ENCODE results near the gene TASOR2.
A peak's percentile ranks its signal among the peaks of the same experiment; 100 is the strongest.

TASOR2 gene

GRCh38 chr10:5684318-5684970, at the start of gene TASOR2:
Gene TASOR2, plus strand, starts transcription at chr10:5684838. Its CDS starts 35,805 bp downstream, at chr10:5720643.
- peak; percentile 96 for DNase-seq (ENCODE audit: low read depth in 2 of 2)

- DNase-seq (ENCODE audit: low read depth in 2 of 2), result no peak
These were observed 49.7 kb upstream of the TASOR2 start for GRCh38 chr10:5634918-5635317.

- DNase-seq (ENCODE audit: low read depth in 2 of 2), result no peak
These were observed 46.1 kb upstream of the TASOR2 start for GRCh38 chr10:5638494-5638893.

- no peak for DNase-seq (ENCODE audit: low read depth in 2 of 2)
These were observed 45.6 kb upstream of the TASOR2 start for GRCh38 chr10:5639066-5639465.

GRCh38 chr10:5640036-5640435, 44.6 kb upstream of the TASOR2 start:
- DNase-seq (ENCODE audit: low read depth in 2 of 2), result no peak

- no peak for DNase-seq (ENCODE audit: low read depth in 2 of 2)
These were observed 44.1 kb upstream of the TASOR2 start for GRCh38 chr10:5640501-5640900.

- no peak for DNase-seq (ENCODE audit: low read depth in 2 of 2)
These were observed 43.1 kb upstream of the TASOR2 start for GRCh38 chr10:5641501-5641900.

- no peak for DNase-seq (ENCODE audit: low read depth in 2 of 2)
These were observed 41.1 kb upstream of the TASOR2 start for GRCh38 chr10:5643346-5644067.

- no peak for DNase-seq (ENCODE audit: low read depth in 2 of 2)
These were observed 39.7 kb upstream of the TASOR2 start for GRCh38 chr10:5644930-5645329.

GRCh38 chr10:5645375-5645774, 39.3 kb upstream of the TASOR2 start:
- DNase-seq (ENCODE audit: low read depth in 2 of 2), result no peak

- DNase-seq (ENCODE audit: low read depth in 2 of 2), result no peak
These were observed 38.6 kb upstream of the TASOR2 start for GRCh38 chr10:5645944-5646617.

- no peak for DNase-seq (ENCODE audit: low read depth in 2 of 2)
These were observed 37.0 kb upstream of the TASOR2 start for GRCh38 chr10:5647507-5648240.

- no peak for DNase-seq (ENCODE audit: low read depth in 2 of 2)
These were observed 35.9 kb upstream of the TASOR2 start for GRCh38 chr10:5648494-5649457.

GRCh38 chr10:5649746-5650145, 34.9 kb upstream of the TASOR2 start:
- no peak for DNase-seq (ENCODE audit: low read depth in 2 of 2)

GRCh38 chr10:5650664-5651387, 33.8 kb upstream of the TASOR2 start:
- DNase-seq (ENCODE audit: low read depth in 2 of 2), result no peak

- DNase-seq (ENCODE audit: low read depth in 2 of 2), result no peak
These were observed 33.3 kb upstream of the TASOR2 start for GRCh38 chr10:5651388-5651764.

- no peak for DNase-seq (ENCODE audit: low read depth in 2 of 2)
These were observed 31.9 kb upstream of the TASOR2 start for GRCh38 chr10:5652746-5653145.

GRCh38 chr10:5654218-5654755, 30.4 kb upstream of the TASOR2 start:
- DNase-seq (ENCODE audit: low read depth in 2 of 2), result no peak

GRCh38 chr10:5655121-5655520, 29.5 kb upstream of the TASOR2 start:
- DNase-seq (ENCODE audit: low read depth in 2 of 2), result no peak

All from stimulated activated CD4-positive, alpha-beta T cell treated with anti-CD3 and anti-CD28 coated beads, Interleukin-1b, Interleukin-23, amount 100 ng/mL, for 4 hours (primary cell).